Left lung (tissue), 10 donors: ENCODE measurements around the gene AGO4. TPM values are rescaled to one million over a fixed set of nuclear protein-coding genes. Genes with fewer than 3 reads are reported as not detected.

ENCODE experiments used
- ATAC-seq: fragments of 200-7000 bp; cut with Tn5 transposase; one replicate; pipeline ENCODE4 v1.9.1; 2020; ENCODE audit warnings: moderate library complexity
- DNase-seq, 4 donors: peaks; one replicate each; pipeline ENCODE4 v3.0.0-alpha.2; 2013 to 2020
- H3K27ac ChIP-seq, 2 donors: fragments of 200-600 bp; sonication (generic) in 1 of 2; one replicate each; pipeline versions ENCODE4 v1.5.0 to v1.8.0; 2020 to 2021
- H3K27me3 ChIP-seq, 2 donors: fragments of 200-600 bp; sonication (generic) in 1 of 2; one replicate each; pipeline versions ENCODE4 v1.5.0 to v1.8.0; 2020 to 2021
- H3K36me3 ChIP-seq, 2 donors: fragments of 200-600 bp; sonication (generic) in 1 of 2; one replicate each; pipeline versions ENCODE4 v1.5.0 to v1.8.0; 2020 to 2021
- H3K4me1 ChIP-seq, 2 donors: fragments of 200-600 bp; one replicate each; pipeline ENCODE4 v1.8.0; 2021
- H3K4me3 ChIP-seq, 2 donors: fragments of 200-600 bp; sonication (generic) in 1 of 2; one replicate each; pipeline versions ENCODE4 v1.5.0 to v1.8.0; 2020 to 2021; ENCODE audit warnings: mild to moderate bottlenecking in 1 of 2
- H3K9me3 ChIP-seq, 2 donors: fragments of 200-600 bp; sonication (generic) in 1 of 2; one replicate each; pipeline versions ENCODE4 v1.5.0 to v1.8.0; 2020 to 2021
- CTCF ChIP-seq, 2 donors: fragments of 200-600 bp; sonication (generic) in 1 of 2; IDR thresholded peaks; one replicate each; pipeline versions ENCODE4 v1.5.0 to v1.8.0; 2021; ENCODE audit warnings: antibody characterized with exemption in 2 of 2
- intact Hi-C, 2 donors: fragments of 100-400 bp; cut with DNase I; formaldehyde crosslinking; loops; one replicate each; pipeline versions ENCODE4 v1.11.2 to v1.14.2; 2022
- polyA plus RNA-seq, 6 donors: library from polyadenylated mRNA; unstranded; fragments of 120-200 nt; gene quantifications; one replicate each; pipeline ENCODE4 v1.2.1, GENCODE V29; 2013; ENCODE audit not compliant: insufficient read length in 6 of 6
- total RNA-seq, 2 donors: library from RNA; stranded (reverse); fragmentation: NEBNext Ultra II Directional; extraction: Animal tissue kit (Norgen Biotek cat#: 25700); gene quantifications; one replicate each; pipeline ENCODE4 v1.2.1, GENCODE V29; 2021
- donor health status: DM: no; HTN: yes; CAD: no.
- donor health status: DM: no; HTN: no; CAD: no.

The AGO4 gene
- total and polyA plus RNA-seq, 8 donors = 16.9 to 39.1 (median 34.8) TPM

DNA sequence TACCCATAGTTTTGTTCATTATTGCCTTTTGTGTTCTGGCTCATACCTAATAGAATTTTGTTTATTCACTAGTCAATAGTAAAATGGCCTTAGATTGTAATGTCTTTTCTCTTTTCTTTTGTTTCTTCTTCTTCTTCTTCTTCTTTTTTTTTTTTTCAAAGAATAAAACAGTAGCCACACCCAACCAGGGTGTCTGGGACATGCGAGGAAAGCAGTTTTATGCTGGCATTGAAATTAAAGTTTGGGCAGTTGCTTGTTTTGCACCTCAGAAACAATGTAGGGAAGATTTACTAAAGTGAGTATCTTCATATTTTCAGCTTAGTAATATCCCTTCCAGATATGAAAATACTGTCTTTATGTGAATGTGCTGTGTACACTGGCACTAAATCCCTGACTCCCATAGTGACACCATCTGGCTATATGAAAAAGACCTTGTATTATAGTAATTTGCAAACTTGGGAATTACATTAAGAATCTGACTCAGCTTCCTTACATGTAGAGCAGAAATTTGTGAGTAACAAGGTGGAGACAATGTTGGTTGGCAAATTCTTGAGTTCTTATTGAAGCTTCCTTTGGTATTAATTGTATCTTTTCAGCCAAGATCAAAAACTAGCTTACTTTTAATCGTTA is 24.6 kb downstream of the AGO4 start:
- H3K4me3 ChIP-seq = no peak overlapping the region
- no peaks in the 10 kb centered on the region for H3K9me3 ChIP-seq
- TF ChIP-seq CTCF (IDR thresholded peaks at IDR 0.05) = no peak
- H3K27ac ChIP-seq = no peak overlapping the region
- intact Hi-C loops = no loop called here
- DNase-seq (no peak), ATAC-seq (no peak)
- no peaks in the 10 kb centered on the region for H3K4me1 ChIP-seq
- H3K27me3 ChIP-seq = no peaks in the 10 kb centered on the region
- H3K36me3 ChIP-seq = peaks cover 8 to 97% of the 10 kb centered on the region in 2 donors

DNA sequence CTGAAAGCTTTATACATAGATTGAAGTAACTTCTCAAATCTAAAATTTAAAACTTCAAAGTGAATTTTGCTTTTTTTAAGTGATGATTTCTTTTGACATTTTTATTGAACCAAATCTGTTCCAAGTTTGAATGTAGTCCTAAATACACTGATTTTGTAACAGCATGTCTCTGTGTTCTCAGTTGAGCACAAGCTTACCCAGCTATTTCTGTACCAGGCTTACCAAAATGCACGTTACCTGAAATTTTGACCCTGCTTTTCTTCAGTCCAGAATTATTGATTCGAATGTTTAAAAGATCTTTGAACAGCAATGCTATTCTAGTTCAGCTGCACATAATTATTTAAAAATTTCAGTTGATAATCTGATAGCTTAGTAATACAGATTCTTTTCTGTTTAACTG is 25.6 kb downstream of the AGO4 start:
- peaks cover 0 to 6% of the 10 kb centered on the region in 2 donors for H3K4me1 ChIP-seq
- H3K36me3 ChIP-seq = peaks cover 8 to 95% of the 10 kb centered on the region in 2 donors
- H3K27ac ChIP-seq = no peak overlapping the region
- no peaks in the 10 kb centered on the region for H3K27me3 ChIP-seq
- H3K4me3 ChIP-seq = no peak overlapping the region
- no peaks in the 10 kb centered on the region for H3K9me3 ChIP-seq
- no peak for ATAC-seq
- no peak for DNase-seq
- TF ChIP-seq CTCF (IDR thresholded peaks at IDR 0.05) = no peak
- intact Hi-C loops = no loop called here

DNA sequence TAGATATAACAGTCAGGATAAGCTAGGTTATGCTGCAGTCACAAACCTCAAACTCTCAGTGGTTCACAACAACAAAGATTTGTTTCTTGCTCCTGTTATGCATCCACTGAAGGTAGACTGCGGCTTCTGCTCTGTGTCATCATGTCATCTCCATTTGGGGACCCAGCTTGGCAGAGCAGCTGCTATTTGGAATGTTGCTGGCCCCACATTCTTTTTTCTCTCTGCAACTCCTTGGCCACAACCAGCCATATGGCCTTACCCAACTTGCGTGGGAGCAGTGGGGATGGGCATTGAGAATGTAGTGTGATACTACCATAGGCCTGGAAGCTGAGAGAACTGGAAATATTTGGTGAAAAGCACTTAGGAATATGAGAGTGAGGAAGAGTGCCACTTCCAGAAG is 26.4 kb downstream of the AGO4 start:
- intact Hi-C loops = no loop called here
- ATAC-seq = no peak
- TF ChIP-seq CTCF (IDR thresholded peaks at IDR 0.05) = no peak
- Histone ChIP-seq H3K9me3 (no peaks in the 10 kb centered on the region), H3K4me3 (no peak overlapping the region), H3K27ac (no peak overlapping the region), H3K4me1 (peaks cover 0 to 11% of the 10 kb centered on the region in 2 donors), H3K27me3 (no peaks in the 10 kb centered on the region), H3K36me3 (peaks cover 8 to 94% of the 10 kb centered on the region in 2 donors)
- no peak for DNase-seq

DNA sequence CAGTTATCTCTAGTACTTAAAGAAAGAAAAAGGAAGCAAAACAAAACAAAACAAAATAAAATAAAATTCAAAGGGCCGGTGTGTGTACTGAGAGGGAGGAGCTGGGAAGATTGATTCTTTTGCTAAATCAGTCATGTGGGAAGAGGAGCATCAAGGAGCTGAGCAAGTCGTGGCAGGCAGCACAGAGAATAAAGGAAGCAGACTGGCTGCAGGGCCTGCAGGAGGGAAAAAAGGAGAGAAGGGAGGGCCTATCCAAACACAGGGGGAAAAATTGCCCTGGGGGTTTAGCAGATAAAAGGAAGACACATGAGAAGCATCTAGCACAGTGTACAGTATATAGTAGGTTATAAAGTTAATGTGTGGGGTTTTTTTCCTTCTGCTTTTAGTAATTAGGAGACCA is 27.6 kb downstream of the AGO4 start:
- Histone ChIP-seq H3K27me3 (no peaks in the 10 kb centered on the region), H3K36me3 (peaks cover 8 to 95% of the 10 kb centered on the region in 2 donors), H3K4me1 (peaks cover 0 to 12% of the 10 kb centered on the region in 2 donors), H3K27ac (no peak overlapping the region), H3K9me3 (no peaks in the 10 kb centered on the region), H3K4me3 (no peak overlapping the region)
- no peak for TF ChIP-seq CTCF (IDR thresholded peaks at IDR 0.05)
- no peak for ATAC-seq
- intact Hi-C loops = no loop called here
- DNase-seq = no peak

- DNase-seq = no peak
- intact Hi-C loops = no loop called here
- TF ChIP-seq CTCF (IDR thresholded peaks at IDR 0.05) = no peak
- H3K36me3 ChIP-seq = peaks cover 8 to 95% of the 10 kb centered on the region in 2 donors
- no peaks in the 10 kb centered on the region for H3K9me3 ChIP-seq
- H3K4me1 ChIP-seq = peaks cover 0 to 12% of the 10 kb centered on the region in 2 donors
- no peaks in the 10 kb centered on the region for H3K27me3 ChIP-seq
- no peak for ATAC-seq
- H3K27ac ChIP-seq = no peak overlapping the region
- no peak overlapping the region for H3K4me3 ChIP-seq
Measured at GRCh38 chr1:35836734-35837133, 28.9 kb downstream of the AGO4 start.
